Stimulated activated CD8-positive, alpha-beta memory T cell treated with anti-CD3 and anti-CD28 coated beads, Interleukin-15, amount 100 ng/mL, for 48 hours (primary cell): ENCODE data around the gene NEDD9.

Experiments used
- DNase-seq, 2 donors: peaks; one replicate each; pipeline ENCODE4 v3.0.0-alpha.2; 2020; ENCODE audit warnings: low read depth in 2 of 2

The NEDD9 gene

DNA sequence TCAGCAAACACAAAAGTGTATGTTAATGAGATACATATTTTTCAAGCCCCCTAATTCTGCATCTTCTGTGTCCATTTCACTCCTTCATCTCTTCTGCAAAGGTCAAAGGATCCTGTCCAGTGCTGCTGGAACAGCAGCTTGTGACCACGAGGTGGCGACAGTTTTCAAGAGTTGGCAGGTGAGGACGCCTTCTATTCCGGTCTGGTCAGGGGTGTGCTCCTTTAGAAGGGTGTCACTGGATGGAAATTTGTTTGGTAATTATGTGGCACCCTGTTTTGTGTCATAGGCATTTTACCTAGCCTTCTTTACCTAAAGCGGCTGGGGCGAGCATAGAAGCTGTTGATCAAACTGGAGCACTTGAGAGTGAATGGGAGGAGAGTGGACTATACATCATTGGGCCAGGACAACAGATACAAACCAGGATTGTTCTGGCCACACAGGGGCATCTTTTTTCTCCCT, 88.0 kb downstream of the NEDD9 start:
- DNase-seq: peak; percentile 49 to 54

DNA sequence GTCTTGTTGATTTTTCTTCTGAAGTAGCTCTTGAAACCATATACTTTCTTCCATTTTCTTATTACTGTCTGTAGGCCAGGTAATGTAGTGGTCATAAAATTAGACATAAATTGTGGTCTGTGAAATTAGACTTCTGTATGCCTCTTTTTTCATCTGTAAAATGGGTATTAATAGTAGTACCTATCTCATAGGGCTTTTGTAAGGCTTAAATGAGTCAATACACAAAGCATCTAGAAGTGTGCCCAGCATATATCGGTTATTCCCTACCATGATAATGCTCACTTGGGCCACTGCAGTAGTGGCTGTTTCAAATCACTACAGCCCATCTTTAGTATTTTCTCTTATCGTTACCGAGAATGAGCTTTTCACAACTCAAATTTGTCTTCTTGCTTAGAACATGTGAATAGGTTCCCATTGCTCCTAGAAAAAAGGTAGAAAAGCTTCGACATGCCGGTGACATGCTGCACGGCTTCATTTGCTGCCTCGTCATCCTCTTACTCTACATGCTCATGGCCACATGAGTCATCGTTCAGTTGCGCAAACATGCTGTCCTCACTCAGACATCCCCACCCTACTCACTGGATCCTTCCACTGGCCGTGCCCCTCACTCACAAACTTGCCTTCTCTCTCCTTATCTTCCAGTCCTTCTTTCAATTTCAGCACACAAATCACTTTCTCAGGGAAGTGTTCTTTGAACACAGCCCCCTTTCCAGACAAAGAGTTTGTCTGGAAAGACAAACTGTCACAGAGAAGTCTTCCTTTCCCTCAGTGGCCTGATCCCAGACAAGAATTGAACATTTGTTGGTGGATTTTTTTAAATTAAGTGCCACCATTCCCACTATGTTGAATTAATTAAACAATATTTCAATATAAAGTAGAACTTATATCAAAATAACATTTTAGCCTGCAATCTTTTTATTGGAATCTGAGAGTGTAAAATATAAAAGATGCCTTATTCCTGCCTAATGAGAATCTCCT, 88.8 kb downstream of the NEDD9 start:
- DNase-seq: no peak

DNA sequence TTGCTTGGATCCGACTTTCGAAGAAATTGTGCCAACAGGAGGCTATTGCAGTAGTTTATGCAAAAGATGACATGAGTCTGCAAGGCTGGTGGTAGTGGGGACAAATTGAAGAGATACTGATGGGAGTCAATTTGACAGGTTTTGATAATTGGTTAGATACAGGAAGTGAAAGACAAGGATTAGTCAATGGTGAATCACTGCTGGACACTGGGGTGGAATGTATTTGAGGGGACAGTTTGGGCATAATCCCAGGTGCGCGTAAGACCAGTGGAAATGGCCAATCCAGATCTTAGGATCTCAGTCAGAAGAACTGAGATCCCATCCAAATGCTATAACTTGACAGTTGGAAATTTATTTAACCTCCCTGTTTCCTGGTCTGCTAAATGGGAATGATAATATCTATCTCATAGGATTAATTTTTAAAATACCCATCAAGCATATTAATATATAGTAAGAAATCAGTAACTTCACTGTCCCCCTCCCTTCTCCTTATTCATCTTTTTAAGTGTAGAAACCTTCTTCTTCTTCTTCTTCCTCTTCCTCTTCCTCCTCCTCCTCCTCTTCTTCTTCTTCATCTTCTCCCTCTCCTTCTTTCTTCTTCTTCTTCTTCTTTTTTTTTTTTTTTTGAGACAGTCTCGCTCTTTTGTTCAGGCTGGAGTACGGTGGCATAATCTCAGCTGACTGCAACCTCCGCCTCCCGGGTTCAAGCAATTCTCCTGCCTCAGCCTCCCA, 90.0 kb downstream of the NEDD9 start:
- DNase-seq: no peak

DNA sequence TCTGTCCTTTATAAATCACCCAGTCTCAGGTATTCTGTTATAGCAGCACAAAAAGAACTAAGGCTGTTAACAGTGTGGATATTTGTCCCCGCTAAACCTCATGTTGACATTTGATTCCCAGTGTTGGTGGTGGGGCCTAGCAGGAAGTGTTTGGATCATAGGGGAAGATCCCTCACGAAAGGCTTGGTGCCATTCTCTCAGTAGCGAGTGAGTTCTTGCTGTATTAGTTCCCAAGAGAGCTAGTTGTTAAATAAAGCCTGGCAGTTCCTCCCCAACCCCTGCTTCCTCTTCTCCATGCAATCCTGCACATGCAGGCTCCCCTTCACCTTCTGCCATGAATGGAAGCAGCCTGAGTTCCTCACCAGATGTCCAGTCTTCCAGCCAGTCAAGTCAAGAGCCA, 91.2 kb downstream of the NEDD9 start:
- DNase-seq: no peak

DNA sequence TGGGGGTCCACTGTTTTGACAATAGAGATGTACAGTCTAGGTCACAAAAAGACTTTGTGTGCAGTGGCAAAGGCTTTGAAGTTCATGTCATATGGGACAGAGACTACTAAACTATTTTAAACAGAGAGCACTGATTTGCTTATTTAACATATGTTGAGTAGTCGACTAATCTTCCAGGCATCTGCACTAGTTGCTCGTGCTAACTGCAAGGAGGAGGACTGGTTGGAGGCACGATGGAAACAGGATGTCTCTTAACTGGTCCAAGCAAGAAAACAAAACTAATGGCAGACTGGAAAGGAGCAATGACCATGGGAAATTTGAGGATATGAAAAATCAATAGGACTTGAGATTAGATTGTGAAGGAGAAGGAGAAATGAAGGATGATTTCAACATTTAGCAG, 92.4 kb downstream of the NEDD9 start:
- no peak for DNase-seq

DNA sequence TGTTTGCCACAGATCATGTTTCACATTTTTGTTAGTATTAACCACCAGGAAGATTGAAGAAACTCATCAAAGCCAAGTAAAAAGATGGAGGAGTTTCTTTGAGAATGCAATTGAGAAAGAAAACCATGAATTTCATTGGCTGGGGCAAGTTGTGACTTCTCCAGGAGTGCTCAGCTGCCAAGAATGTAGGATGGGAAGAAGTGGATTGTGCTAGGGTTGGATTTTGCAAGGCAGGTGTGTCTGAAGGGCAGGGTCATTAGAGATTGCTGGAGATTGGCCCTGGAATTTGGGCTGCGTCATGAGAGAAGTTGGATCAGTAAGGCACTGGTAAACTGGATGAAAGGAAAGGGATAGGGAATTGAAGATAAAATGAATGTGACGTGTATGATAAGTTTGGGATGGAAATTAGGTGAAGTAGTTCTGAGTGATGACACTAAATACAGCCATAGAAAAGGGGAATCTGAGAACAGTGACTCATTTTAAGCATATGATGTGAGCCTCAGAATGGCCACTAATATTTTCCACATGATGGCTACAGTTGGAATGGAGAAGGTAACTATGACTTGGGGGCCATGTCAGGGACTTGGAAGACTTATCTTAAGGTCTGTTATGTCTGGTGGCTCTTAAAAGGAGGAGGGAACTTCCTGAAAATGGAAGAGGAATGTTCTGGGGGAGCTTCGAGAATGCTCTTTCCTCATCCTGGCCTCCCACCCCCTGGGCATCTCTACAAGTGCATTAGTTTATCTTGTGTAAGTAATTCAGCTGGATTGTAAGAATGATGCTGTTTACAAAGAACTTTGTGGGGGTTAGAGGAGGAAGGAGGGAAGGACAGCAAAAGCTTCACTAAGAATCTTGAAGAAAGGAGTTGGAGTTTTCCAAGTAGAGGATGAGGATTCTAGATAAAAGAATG, 93.2 kb downstream of the NEDD9 start:
- no peak for DNase-seq

DNA sequence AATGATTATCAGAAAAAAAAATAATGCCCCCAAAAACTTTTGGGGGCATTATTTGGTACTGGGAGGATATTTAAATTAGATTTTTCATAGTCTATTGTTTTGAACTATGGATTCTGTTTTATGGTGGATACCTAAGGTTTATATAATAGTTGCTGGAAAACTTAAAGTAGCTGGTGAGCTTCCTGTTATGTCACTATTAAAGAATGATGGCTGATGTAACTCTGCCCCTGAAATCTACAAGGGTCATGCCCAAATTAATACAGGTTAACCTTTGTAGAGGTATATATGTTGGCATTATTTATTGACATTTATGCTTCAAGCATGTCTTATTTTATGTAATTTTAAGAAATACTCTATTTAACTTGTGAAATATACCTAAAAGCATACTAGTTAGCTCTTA, 95.7 kb downstream of the NEDD9 start:
- no peak for DNase-seq
